Neural cell (in vitro differentiated cells): ENCODE results near the gene ENTREP3. TPM values are rescaled to one million over a fixed set of nuclear protein-coding genes. Genes with fewer than 3 reads are reported as not detected.
"Not testable (repeated sequence)": the region's sequence is repeated elsewhere in the genome, so short reads cannot be mapped to it uniquely, and the experiment has no call there.

Experiments used
- H2AFZ ChIP-seq: fragments of 200-600, 300-800 bp; sonication (generic), shearing (Covaris generic); 2 replicates; pipeline ENCODE4 v1.6.0; 2014; ENCODE audit warnings: low read depth, mild to moderate bottlenecking, antibody characterized with exemption, low read length, moderate library complexity
- H3F3A ChIP-seq: fragments of 200-600 bp; shearing (Covaris generic); 2 replicates; pipeline ENCODE4 v1.6.1; 2016; ENCODE audit warnings: mild to moderate bottlenecking, moderate library complexity, mixed read lengths, antibody characterized with exemption, low read length; ENCODE audit not compliant: insufficient read depth, poor library complexity, severe bottlenecking
- H3K27ac ChIP-seq: fragments of 200-600, 300-800 bp; sonication (generic), shearing (Covaris generic); 2 replicates; pipeline ENCODE4 v1.5.1; 2014; ENCODE audit warnings: mild to moderate bottlenecking, low read length, moderate library complexity
- H3K27me3 ChIP-seq: fragments of 300-800, 200-600 bp; sonication (generic), shearing (Covaris generic); 2 replicates; pipeline ENCODE4 v1.6.0; 2014; ENCODE audit warnings: mild to moderate bottlenecking, low read depth, low read length, moderate library complexity; ENCODE audit not compliant: insufficient read depth
- H3K36me3 ChIP-seq: fragments of 300-800, 200-600 bp; sonication (generic), shearing (Covaris generic); 2 replicates; pipeline ENCODE4 v1.5.1; 2014; ENCODE audit warnings: mild to moderate bottlenecking, antibody characterized with exemption, low read length, moderate library complexity; ENCODE audit not compliant: insufficient read depth
- H3K4me2 ChIP-seq: fragments of 300-800, 200-600 bp; sonication (generic), shearing (Covaris generic); 2 replicates; pipeline ENCODE4 v1.6.0; 2014; ENCODE audit warnings: mild to moderate bottlenecking, low read length
- H3K4me3 ChIP-seq: fragments of 300-800, 200-600 bp; sonication (generic), shearing (Covaris generic); 2 replicates; pipeline ENCODE4 v1.5.1; 2014; ENCODE audit warnings: mild to moderate bottlenecking, low read length, moderate library complexity
- H3K79me2 ChIP-seq: fragments of 200-600 bp; shearing (Covaris generic); replicated peaks from 2 replicates; pipeline ENCODE4 v1.6.0; 2014; ENCODE audit warnings: mild to moderate bottlenecking, low read length, moderate library complexity; ENCODE audit not compliant: insufficient read depth
- H3K9ac ChIP-seq: fragments of 300-800, 200-600 bp; sonication (generic), shearing (Covaris generic); 2 replicates; pipeline ENCODE4 v1.6.1; 2016; ENCODE audit warnings: mild to moderate bottlenecking, low read length, mixed read lengths
- H3K9me2 ChIP-seq: fragments of 200-600 bp; shearing (Covaris generic); 2 replicates; pipeline ENCODE4 v1.6.1; 2016; ENCODE audit warnings: mild to moderate bottlenecking, low read length, mixed read lengths; ENCODE audit not compliant: insufficient read depth
- H3K9me3 ChIP-seq: fragments of 200-600, 300-800 bp; sonication (generic), shearing (Covaris generic); 2 replicates; pipeline ENCODE4 v1.6.1; 2016; ENCODE audit warnings: mild to moderate bottlenecking, mixed run types, low read length, moderate library complexity, mixed read lengths
- H4K20me1 ChIP-seq: fragments of 200-600 bp; shearing (Covaris generic); 2 replicates; pipeline ENCODE4 v1.6.1; 2016; ENCODE audit warnings: mild to moderate bottlenecking, mixed run types; ENCODE audit not compliant: insufficient read depth
- EP300 ChIP-seq: fragments of 450-650 bp; conservative IDR thresholded peaks from 2 replicates; pipeline ENCODE4 v1.6.1; 2014; ENCODE audit warnings: antibody characterized with exemption, mild to moderate bottlenecking, moderate library complexity; ENCODE audit not compliant: poor library complexity, severe bottlenecking
- EZH2 ChIP-seq: fragments of 200-600, 300-800 bp; shearing (Covaris generic), sonication (generic); IDR thresholded peaks from 2 replicates; pipeline ENCODE4 v1.6.1; 2014; ENCODE audit warnings: antibody characterized with exemption, low read length, borderline replicate concordance, mild to moderate bottlenecking; ENCODE audit not compliant: insufficient read depth, poor library complexity, severe bottlenecking
- MXI1 ChIP-seq: fragments of 450-650 bp; conservative IDR thresholded peaks from 2 replicates; pipeline ENCODE4 v1.6.1; 2014; ENCODE audit warnings: antibody characterized with exemption, mild to moderate bottlenecking; ENCODE audit not compliant: poor library complexity, severe bottlenecking
- POLR2AphosphoS5 ChIP-seq: IDR thresholded peaks from 2 replicates; pipeline ENCODE4 v1.6.1; 2012
- RAD21 ChIP-seq: fragments of 450-650 bp; conservative IDR thresholded peaks from 2 replicates; pipeline ENCODE4 v1.6.1; 2014; ENCODE audit warnings: antibody characterized with exemption, mild to moderate bottlenecking, moderate library complexity
- SMC3 ChIP-seq: fragments of 450-650 bp; conservative IDR thresholded peaks from 2 replicates; pipeline ENCODE4 v1.6.1; 2014; ENCODE audit warnings: antibody characterized with exemption, mild to moderate bottlenecking, moderate library complexity; ENCODE audit not compliant: poor library complexity
- TAF1 ChIP-seq: IDR thresholded peaks from 2 replicates; pipeline ENCODE4 v1.6.1; 2012; ENCODE audit warnings: low read depth
- polyA plus RNA-seq: library from polyadenylated mRNA; depleted of rRNA; stranded (reverse); fragments of >200 nt; gene quantifications from 2 replicates; pipeline ENCODE4 v1.2.3, GENCODE V29; 2014
- TF ChIP-seq, protein P1 (sequence below): fragments of 450-650 bp; IDR thresholded peaks from 2 replicates; pipeline ENCODE4 v1.5.1; 2014; ENCODE audit warnings: antibody characterized with exemption, mild to moderate bottlenecking, moderate library complexity; ENCODE audit not compliant: poor library complexity, severe bottlenecking
- TF ChIP-seq, protein P2 (sequence below): IDR thresholded peaks from 2 replicates; pipeline ENCODE4 v1.6.1; 2012; ENCODE audit warnings: borderline replicate concordance

ENTREP3 gene
- polyA plus RNA-seq, 1 donor from 2014 or later = 11.1 TPM

DNA sequence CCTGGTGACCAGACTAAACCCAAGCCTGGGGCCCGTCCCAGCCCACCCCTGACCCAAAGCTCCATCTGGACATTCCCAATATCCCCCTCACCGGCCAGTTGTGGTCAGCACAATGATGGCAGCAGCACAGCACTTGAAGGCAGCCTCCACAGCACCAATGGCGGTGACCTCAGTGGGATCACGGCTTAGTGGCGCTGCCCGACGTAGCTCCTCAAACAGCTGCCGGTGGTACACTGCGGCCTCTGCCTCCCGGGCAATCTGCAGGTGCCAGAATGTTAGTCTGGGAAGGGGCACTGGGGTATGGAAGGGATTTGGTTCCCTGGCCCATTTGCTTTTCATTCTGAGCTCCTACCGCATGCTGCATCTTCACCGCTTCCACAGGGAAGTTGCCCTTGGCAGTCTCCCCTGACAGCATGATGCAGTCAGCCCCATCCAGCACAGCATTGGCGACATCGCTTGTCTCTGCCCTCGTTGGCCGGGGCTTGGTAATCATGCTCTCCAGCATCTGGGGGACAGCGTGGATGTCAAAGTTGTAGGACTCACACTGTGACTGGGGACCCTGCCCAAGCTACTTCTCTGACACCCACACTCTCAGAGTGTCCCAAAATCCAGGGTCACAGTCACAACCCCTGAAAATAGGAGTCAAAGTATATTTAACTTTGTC, 37.9 kb upstream of the ENTREP3 start:
- Histone ChIP-seq H3K36me3 (no peaks in the 10 kb centered on the region), H3K4me2 (no peak overlapping the region), H3K27me3 (peaks cover 27% of the 10 kb centered on the region), H4K20me1 (no peaks in the 10 kb centered on the region), H3K79me2 (no peaks in the 10 kb centered on the region), H3K9me2 (no peaks in the 10 kb centered on the region), H3K9me3 (no peaks in the 10 kb centered on the region), H2AFZ (no peak overlapping the region), H3F3A (no peaks in the 10 kb centered on the region), H3K27ac (no peak overlapping the region), H3K9ac (no peak overlapping the region), H3K4me3 (no peak overlapping the region)
- TF ChIP-seq SMC3 (no peak), RAD21 (no peak), TAF1 (no peak), POLR2AphosphoS5 (no peak), MXI1 (no peak), EP300 (no peak), EZH2 (no peak)
- TF ChIP-seq, protein P1, sequence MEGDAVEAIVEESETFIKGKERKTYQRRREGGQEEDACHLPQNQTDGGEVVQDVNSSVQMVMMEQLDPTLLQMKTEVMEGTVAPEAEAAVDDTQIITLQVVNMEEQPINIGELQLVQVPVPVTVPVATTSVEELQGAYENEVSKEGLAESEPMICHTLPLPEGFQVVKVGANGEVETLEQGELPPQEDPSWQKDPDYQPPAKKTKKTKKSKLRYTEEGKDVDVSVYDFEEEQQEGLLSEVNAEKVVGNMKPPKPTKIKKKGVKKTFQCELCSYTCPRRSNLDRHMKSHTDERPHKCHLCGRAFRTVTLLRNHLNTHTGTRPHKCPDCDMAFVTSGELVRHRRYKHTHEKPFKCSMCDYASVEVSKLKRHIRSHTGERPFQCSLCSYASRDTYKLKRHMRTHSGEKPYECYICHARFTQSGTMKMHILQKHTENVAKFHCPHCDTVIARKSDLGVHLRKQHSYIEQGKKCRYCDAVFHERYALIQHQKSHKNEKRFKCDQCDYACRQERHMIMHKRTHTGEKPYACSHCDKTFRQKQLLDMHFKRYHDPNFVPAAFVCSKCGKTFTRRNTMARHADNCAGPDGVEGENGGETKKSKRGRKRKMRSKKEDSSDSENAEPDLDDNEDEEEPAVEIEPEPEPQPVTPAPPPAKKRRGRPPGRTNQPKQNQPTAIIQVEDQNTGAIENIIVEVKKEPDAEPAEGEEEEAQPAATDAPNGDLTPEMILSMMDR = no peak
- TF ChIP-seq, protein P2, sequence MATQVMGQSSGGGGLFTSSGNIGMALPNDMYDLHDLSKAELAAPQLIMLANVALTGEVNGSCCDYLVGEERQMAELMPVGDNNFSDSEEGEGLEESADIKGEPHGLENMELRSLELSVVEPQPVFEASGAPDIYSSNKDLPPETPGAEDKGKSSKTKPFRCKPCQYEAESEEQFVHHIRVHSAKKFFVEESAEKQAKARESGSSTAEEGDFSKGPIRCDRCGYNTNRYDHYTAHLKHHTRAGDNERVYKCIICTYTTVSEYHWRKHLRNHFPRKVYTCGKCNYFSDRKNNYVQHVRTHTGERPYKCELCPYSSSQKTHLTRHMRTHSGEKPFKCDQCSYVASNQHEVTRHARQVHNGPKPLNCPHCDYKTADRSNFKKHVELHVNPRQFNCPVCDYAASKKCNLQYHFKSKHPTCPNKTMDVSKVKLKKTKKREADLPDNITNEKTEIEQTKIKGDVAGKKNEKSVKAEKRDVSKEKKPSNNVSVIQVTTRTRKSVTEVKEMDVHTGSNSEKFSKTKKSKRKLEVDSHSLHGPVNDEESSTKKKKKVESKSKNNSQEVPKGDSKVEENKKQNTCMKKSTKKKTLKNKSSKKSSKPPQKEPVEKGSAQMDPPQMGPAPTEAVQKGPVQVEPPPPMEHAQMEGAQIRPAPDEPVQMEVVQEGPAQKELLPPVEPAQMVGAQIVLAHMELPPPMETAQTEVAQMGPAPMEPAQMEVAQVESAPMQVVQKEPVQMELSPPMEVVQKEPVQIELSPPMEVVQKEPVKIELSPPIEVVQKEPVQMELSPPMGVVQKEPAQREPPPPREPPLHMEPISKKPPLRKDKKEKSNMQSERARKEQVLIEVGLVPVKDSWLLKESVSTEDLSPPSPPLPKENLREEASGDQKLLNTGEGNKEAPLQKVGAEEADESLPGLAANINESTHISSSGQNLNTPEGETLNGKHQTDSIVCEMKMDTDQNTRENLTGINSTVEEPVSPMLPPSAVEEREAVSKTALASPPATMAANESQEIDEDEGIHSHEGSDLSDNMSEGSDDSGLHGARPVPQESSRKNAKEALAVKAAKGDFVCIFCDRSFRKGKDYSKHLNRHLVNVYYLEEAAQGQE = no peak

DNA sequence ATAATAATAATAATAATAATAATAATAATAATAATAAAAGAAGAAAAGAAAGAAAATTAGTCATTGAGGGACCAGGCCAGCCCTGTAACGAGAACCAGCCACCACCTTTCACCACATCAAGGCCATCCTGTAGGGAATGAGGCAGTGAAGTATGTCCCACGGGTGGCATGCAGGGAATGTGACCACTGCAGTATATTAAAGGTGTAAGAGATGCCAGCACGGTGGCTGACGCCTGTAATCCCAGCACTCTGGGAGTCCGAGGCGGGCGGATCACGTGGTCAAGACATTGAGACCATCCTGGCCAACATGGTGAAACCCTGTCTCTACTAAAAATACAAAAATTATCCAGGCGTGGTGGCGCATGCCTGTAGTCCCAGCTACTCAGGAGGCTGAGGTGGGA, 35.7 kb upstream of the ENTREP3 start:
- H2AFZ ChIP-seq, H3F3A ChIP-seq, H3K79me2 ChIP-seq, H3K4me2 ChIP-seq, H3K36me3 ChIP-seq, H4K20me1 ChIP-seq, H3K9me3 ChIP-seq, H3K9me2 ChIP-seq, H3K4me3 ChIP-seq, H3K9ac ChIP-seq, H3K27ac ChIP-seq: not testable (repeated sequence)
- peaks cover 25% of the 10 kb centered on the region for H3K27me3 ChIP-seq
